ENCODE results near the gene CMTR1. TPM values are rescaled to one million over a fixed set of nuclear protein-coding genes. Genes with fewer than 3 reads are reported as not detected.

CMTR1 gene
- total and polyA plus RNA-seq, 2 of the 13 experiments (the other 11 are each of a cell fraction or from before 2014, with no cell fraction given), result 19.7 to 55.2 TPM

DNA sequence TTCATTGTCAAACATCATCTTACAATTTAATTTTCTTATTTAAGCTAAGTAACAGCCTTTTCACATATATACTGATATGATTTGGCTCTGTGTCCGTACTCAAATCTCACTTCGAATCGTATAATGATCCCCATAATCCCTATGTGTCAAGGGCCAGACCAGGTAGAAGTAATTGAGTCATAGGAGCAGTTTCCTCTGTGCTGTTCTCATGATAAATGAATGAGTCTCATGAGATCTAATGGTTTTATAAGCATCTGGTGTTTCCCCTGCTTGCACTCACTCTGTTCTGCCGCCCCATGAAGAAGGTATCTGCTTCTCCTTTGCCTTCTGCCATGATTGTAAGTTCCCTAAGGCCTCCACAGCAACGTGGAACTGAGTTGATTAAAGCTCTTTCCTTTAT lies 25.1 kb upstream of the CMTR1 start (continued):
- no peak for TF ChIP-seq ZNF768 (CRISPR knock-in tag; IDR thresholded peaks at IDR 0.05)
- TF ChIP-seq, protein P1, sequence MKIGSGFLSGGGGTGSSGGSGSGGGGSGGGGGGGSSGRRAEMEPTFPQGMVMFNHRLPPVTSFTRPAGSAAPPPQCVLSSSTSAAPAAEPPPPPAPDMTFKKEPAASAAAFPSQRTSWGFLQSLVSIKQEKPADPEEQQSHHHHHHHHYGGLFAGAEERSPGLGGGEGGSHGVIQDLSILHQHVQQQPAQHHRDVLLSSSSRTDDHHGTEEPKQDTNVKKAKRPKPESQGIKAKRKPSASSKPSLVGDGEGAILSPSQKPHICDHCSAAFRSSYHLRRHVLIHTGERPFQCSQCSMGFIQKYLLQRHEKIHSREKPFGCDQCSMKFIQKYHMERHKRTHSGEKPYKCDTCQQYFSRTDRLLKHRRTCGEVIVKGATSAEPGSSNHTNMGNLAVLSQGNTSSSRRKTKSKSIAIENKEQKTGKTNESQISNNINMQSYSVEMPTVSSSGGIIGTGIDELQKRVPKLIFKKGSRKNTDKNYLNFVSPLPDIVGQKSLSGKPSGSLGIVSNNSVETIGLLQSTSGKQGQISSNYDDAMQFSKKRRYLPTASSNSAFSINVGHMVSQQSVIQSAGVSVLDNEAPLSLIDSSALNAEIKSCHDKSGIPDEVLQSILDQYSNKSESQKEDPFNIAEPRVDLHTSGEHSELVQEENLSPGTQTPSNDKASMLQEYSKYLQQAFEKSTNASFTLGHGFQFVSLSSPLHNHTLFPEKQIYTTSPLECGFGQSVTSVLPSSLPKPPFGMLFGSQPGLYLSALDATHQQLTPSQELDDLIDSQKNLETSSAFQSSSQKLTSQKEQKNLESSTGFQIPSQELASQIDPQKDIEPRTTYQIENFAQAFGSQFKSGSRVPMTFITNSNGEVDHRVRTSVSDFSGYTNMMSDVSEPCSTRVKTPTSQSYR (CRISPR knock-in tag; IDR thresholded peaks at IDR 0.05; ENCODE audit: borderline replicate concordance), result no peak

- 51% methylated on average over 1 of the region's 1 CpG for WGBS (ENCODE audit: low lambda C conversion rate)
- Histone ChIP-seq H3K27me3 (ENCODE audit: control insufficient read depth in 1 of 2, insufficient read depth in 2 of 2, low read length in 2 of 2) (no peaks in the 10 kb centered on the region), H3K4me2 (ENCODE audit: low read depth, low read length) (no peak overlapping the region), H2AFZ (ENCODE audit: low read length) (no peak overlapping the region), H4K20me1 (ENCODE audit: insufficient read depth, low read length) (no peaks in the 10 kb centered on the region), H3K27ac (ENCODE audit: extremely low read length, insufficient read depth, low read length) (no peak overlapping the region), H3K79me2 (ENCODE audit: insufficient read depth, low read length) (no peaks in the 10 kb centered on the region), H3K4me1 (ENCODE audit: insufficient read depth, low read length) (no peaks in the 10 kb centered on the region), H3K4me3 (replicated peaks in 1 of 3; ENCODE audit: insufficient read depth in 1 of 3, low read depth in 2 of 3, low read length in 3 of 3) (no peak overlapping the region), H3K9me3 (ENCODE audit: low read length) (no peaks in the 10 kb centered on the region), H3K36me3 (replicated peaks in 1 of 2; ENCODE audit: control insufficient read depth in 1 of 2, insufficient read depth in 2 of 2, low read length in 2 of 2) (no peaks in the 10 kb centered on the region), H3K9ac (ENCODE audit: insufficient read depth, low read depth, low read length) (no peak overlapping the region)
- CTCF ChIA-PET (ENCODE audit: low intra/inter-chr PET ratio, low total read pairs), result no interaction called here
- POLR2A ChIA-PET, result no interaction called here
- intact Hi-C loops (cut with micrococcal nuclease; ENCODE audit: unreplicated experiment), result no loop called here
- FAIRE-seq, result no peak
- in situ Hi-C loops (cut with HindIII; ENCODE audit: extremely low pct_ligation_motif_present, low pct_unique_long_range_greater_than_20kb), result no loop called here
- BruUV-seq (replicated peaks), result no TSS peak
- ATAC-seq, result no peak
- no peak for DNase-seq (ENCODE audit: low spot score)
- TF ChIP-seq ZBTB4 (CRISPR knock-in tag; IDR thresholded peaks at IDR 0.05; ENCODE audit: borderline replicate concordance) (no peak), ZNF773 (CRISPR knock-in tag; IDR thresholded peaks at IDR 0.05; ENCODE audit: borderline replicate concordance) (no peak), SYNCRIP (IDR thresholded peaks at IDR 0.05; ENCODE audit: insufficient read depth, low read depth, low read length) (no peak), ZBTB3 (CRISPR knock-in tag; IDR thresholded peaks at IDR 0.05; ENCODE audit: borderline replicate concordance, low read depth) (no peak), CEBPZ (IDR thresholded peaks at IDR 0.05; ENCODE audit: low read length) (no peak), RCOR2 (CRISPR knock-in tag; IDR thresholded peaks at IDR 0.05) (no peak), FUBP1 (CRISPR knock-in tag; IDR thresholded peaks at IDR 0.05; ENCODE audit: borderline replicate concordance) (no peak)
Measured at GRCh38 chr6:37409501-37409900, 23.5 kb upstream of the CMTR1 start.

Data from HepG2 (cell line).